Subcutaneous abdominal adipose tissue (tissue), 5 donors: ENCODE measurements around the gene GOPC.
A peak's percentile ranks its signal among the peaks of the same experiment; 100 is the strongest.

Experiments used
- H3K27ac ChIP-seq: one replicate; pipeline ENCODE4 v1.7.0; 2013; ENCODE audit warnings: low read depth, mild to moderate bottlenecking, inconsistent platforms, low read length, moderate library complexity
- H3K27me3 ChIP-seq, 5 donors: one replicate each; pipeline ENCODE4 v1.7.0; 2013; ENCODE audit warnings: low read length in 5 of 5, inconsistent platforms in 1 of 5; ENCODE audit not compliant: control insufficient read depth in 5 of 5, insufficient read depth in 4 of 5
- H3K36me3 ChIP-seq, 5 donors: one replicate each; pipeline ENCODE4 v1.7.0; 2013; ENCODE audit warnings: low read length in 5 of 5; ENCODE audit not compliant: control insufficient read depth in 5 of 5, insufficient read depth in 5 of 5
- H3K4me1 ChIP-seq, 5 donors: one replicate each; pipeline ENCODE4 v1.7.0; 2013; ENCODE audit warnings: low read length in 5 of 5, mild to moderate bottlenecking in 3 of 5, moderate library complexity in 1 of 5; ENCODE audit not compliant: control insufficient read depth in 5 of 5, insufficient read depth in 5 of 5
- H3K4me3 ChIP-seq, 5 donors: one replicate each; pipeline ENCODE4 v1.7.0; 2013; ENCODE audit warnings: low read length in 5 of 5, low read depth in 1 of 5
- H3K9ac ChIP-seq, 5 donors: one replicate each; pipeline ENCODE4 v1.7.0; 2013; ENCODE audit warnings: low read length in 5 of 5, mild to moderate bottlenecking in 4 of 5, moderate library complexity in 3 of 5
- H3K9me3 ChIP-seq, 5 donors: one replicate each; pipeline ENCODE4 v1.7.0; 2013; ENCODE audit warnings: low read length in 5 of 5; ENCODE audit not compliant: control insufficient read depth in 5 of 5
- donor health status: healthy.
- donor health status: healthy.
- donor health status: healthy.
- donor health status: healthy.
- donor health status: healthy.

The GOPC gene

GRCh38 chr6:117540670-117541069, 61.6 kb downstream of the GOPC start:
- peaks cover 14 to 37% (median 30%) of the 10 kb centered on the region in 5 donors for H3K36me3 ChIP-seq

DNA sequence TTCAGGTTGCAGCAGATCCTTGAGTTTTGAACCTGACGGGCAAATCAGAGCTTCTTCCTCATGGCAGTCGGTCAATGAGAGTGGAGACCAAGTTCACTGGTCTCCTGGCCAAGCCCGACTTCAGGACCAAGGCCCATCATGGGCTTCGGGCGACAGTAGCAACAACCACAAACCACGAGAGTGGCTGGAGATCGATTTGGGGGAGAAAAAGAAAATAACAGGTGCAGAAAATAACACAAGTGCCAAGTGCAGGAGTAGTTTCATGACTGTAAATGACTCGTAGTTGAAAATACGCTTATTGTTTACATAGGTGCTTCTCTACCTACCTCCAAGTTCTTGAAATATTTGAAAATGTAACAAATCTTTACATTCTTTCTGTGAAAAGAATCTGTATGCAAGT, 63.7 kb downstream of the GOPC start:
- H3K27me3 ChIP-seq: no peaks in the 10 kb centered on the region
- no peak overlapping the region for H3K9ac ChIP-seq
- no peak overlapping the region for H3K4me3 ChIP-seq
- H3K27ac ChIP-seq: no peak overlapping the region
- H3K4me1 ChIP-seq: peaks cover 0 to 4% (median 0%) of the 10 kb centered on the region in 5 donors
- peaks cover 7 to 24% (median 15%) of the 10 kb centered on the region in 5 donors for H3K36me3 ChIP-seq
- no peaks in the 10 kb centered on the region for H3K9me3 ChIP-seq

More at GRCh38 chr6:117540670-117541069, 61.6 kb downstream of the GOPC start:
- Histone ChIP-seq H3K4me1 (peaks cover 0 to 2% (median 0%) of the 10 kb centered on the region in 5 donors), H3K4me3 (no peak overlapping the region), H3K9me3 (no peaks in the 10 kb centered on the region), H3K27me3 (no peaks in the 10 kb centered on the region), H3K27ac (no peak overlapping the region), H3K9ac (no peak overlapping the region)

DNA sequence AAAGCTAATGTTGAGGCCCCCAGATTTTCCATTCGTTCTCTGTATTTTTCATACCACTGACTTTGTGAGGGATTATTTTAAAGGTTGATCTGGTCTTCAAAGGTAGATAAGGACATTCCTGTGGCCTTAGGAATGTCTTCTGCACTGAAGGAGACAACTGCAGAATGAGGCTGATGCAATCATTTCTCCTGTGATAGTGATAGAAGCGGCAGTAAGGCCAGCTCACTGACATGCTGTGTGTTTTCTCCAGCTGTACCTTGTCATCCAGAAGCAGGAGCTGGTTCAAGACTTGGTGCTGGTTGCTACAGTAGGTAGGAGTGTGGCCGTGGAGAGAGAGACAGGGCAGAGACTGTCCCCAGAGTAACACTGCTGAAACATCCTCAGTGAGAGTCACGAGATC, 66.0 kb downstream of the GOPC start:
- H3K27ac ChIP-seq: no peak overlapping the region
- no peak overlapping the region for H3K9ac ChIP-seq
- H3K4me1 ChIP-seq: peaks cover 0 to 5% (median 2%) of the 10 kb centered on the region in 5 donors
- H3K27me3 ChIP-seq: no peaks in the 10 kb centered on the region
- no peaks in the 10 kb centered on the region for H3K9me3 ChIP-seq
- peaks cover 5 to 25% (median 19%) of the 10 kb centered on the region in 5 donors for H3K36me3 ChIP-seq
- H3K4me3 ChIP-seq: no peak overlapping the region

DNA sequence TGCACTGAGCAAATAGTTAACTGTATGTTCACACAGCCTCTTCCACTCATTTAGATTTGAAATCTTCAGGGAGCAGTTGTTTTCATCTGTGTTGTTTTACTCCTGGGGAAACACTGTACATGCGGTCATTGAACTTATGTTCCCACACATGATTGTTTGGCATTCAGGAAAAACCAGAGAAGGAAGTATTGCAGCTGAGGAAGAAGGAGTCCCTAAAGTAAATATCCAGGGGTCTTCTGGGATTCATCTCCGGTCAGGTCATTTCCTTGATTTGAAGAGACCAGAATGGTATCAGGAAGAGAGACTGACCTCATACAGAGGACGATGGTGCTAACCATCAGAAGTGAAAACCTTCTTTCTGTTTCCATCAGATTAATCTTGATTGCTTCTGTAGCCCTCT, 67.3 kb downstream of the GOPC start:
- Histone ChIP-seq H3K27ac (peak overlapping the region; percentile 57), H3K9me3 (no peaks in the 10 kb centered on the region), H3K9ac (no peak overlapping the region), H3K4me3 (no peak overlapping the region), H3K36me3 (peaks cover 2 to 16% (median 12%) of the 10 kb centered on the region in 5 donors), H3K4me1 (peaks cover 0 to 13% (median 8%) of the 10 kb centered on the region in 5 donors), H3K27me3 (no peaks in the 10 kb centered on the region)

- Histone ChIP-seq H3K9me3 (no peaks in the 10 kb centered on the region), H3K36me3 (peaks cover 2 to 12% (median 11%) of the 10 kb centered on the region in 5 donors), H3K9ac (no peak overlapping the region), H3K27ac (no peak overlapping the region), H3K4me3 (no peak overlapping the region), H3K27me3 (no peaks in the 10 kb centered on the region), H3K4me1 (peaks cover 0 to 13% (median 8%) of the 10 kb centered on the region in 5 donors)
These were observed 68.5 kb downstream of the GOPC start for GRCh38 chr6:117533775-117534174.

GRCh38 chr6:117531809-117532725, 70.2 kb downstream of the GOPC start:
- H3K9me3 ChIP-seq: no peaks in the 10 kb centered on the region
- peaks cover 0 to 9% (median 8%) of the 10 kb centered on the region in 5 donors for H3K36me3 ChIP-seq
- H3K27ac ChIP-seq: no peak overlapping the region

DNA sequence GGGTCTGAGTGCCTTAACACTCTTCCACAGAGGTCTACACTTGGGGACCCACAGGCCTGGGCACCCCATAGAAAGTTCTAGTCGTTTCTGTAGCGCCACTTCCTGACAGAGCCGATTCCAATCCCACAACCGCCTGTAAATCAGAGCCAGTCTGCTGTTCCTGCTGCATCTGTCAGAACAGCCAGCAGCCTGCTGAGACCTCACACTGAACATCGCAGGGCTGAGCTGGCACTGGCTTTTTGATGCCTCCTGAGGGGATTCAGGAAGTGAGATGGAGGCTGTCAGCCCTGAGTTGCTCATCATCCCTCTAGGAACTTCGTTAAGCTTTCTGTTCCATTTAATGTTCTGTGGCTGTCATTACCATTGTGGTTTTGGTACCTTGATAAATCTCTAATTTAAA, 71.0 kb downstream of the GOPC start:
- Histone ChIP-seq H3K9ac (peak overlapping the region in 1 of 5 donors; percentile 28), H3K27me3 (no peaks in the 10 kb centered on the region), H3K27ac (peak overlapping the region; percentile 58)

More at GRCh38 chr6:117531809-117532725, 70.2 kb downstream of the GOPC start:
- no peak overlapping the region for H3K9ac ChIP-seq
- H3K27me3 ChIP-seq: no peaks in the 10 kb centered on the region
- peaks cover 0 to 13% (median 8%) of the 10 kb centered on the region in 5 donors for H3K4me1 ChIP-seq
- H3K4me3 ChIP-seq: no peak overlapping the region

GRCh38 chr6:117530467-117531242, 71.7 kb downstream of the GOPC start:
- H3K27ac ChIP-seq: peak overlapping the region; percentile 58
- H3K4me1 ChIP-seq: peaks cover 0 to 12% (median 8%) of the 10 kb centered on the region in 5 donors
- no peaks in the 10 kb centered on the region for H3K9me3 ChIP-seq
- H3K27me3 ChIP-seq: no peaks in the 10 kb centered on the region
- peak overlapping the region in 1 of 5 donors; percentile 28 for H3K9ac ChIP-seq
- peaks cover 0 to 8% (median 2%) of the 10 kb centered on the region in 5 donors for H3K36me3 ChIP-seq
- H3K4me3 ChIP-seq: no peak overlapping the region

More for the DNA sequence above, 71.0 kb downstream of the GOPC start:
- Histone ChIP-seq H3K4me1 (peaks cover 0 to 13% (median 8%) of the 10 kb centered on the region in 5 donors), H3K36me3 (peaks cover 0 to 7% (median 4%) of the 10 kb centered on the region in 5 donors), H3K9me3 (no peaks in the 10 kb centered on the region), H3K4me3 (no peak overlapping the region)

GRCh38 chr6:117525607-117526006, 76.7 kb downstream of the GOPC start:
- Histone ChIP-seq H3K27ac (no peak overlapping the region), H3K36me3 (peaks cover 0 to 10% (median 0%) of the 10 kb centered on the region in 5 donors), H3K27me3 (no peaks in the 10 kb centered on the region)

More at GRCh38 chr6:117525607-117526006, 76.7 kb downstream of the GOPC start:
- no peak overlapping the region for H3K4me3 ChIP-seq
- H3K9me3 ChIP-seq: no peaks in the 10 kb centered on the region
- H3K9ac ChIP-seq: no peak overlapping the region
- peaks cover 0 to 5% (median 0%) of the 10 kb centered on the region in 5 donors for H3K4me1 ChIP-seq
